Nephron progenitor cell (in vitro differentiated cells): ENCODE data around the gene GLRA3.
"Not testable (repeated sequence)": the region's sequence is repeated elsewhere in the genome, so short reads cannot be mapped to it uniquely, and the experiment has no call there.

Experiments
- DNase-seq: peaks from one replicate; pipeline ENCODE4 v3.0.0; 2021
- H3K27ac Mint-ChIP-seq: 2 replicates; pipeline ENCODE4 v1.8.0; 2021; ENCODE audit warnings: mild to moderate bottlenecking, moderate library complexity, mixed read lengths
- H3K27me3 Mint-ChIP-seq: 2 replicates; pipeline ENCODE4 v1.8.0; 2021; ENCODE audit warnings: mild to moderate bottlenecking, low read depth, mixed read lengths; ENCODE audit not compliant: poor library complexity
- H3K36me3 Mint-ChIP-seq: 2 replicates; pipeline ENCODE4 v1.8.0; 2021; ENCODE audit warnings: low read depth, mixed read lengths
- H3K4me1 Mint-ChIP-seq: 2 replicates; pipeline ENCODE4 v1.8.0; 2021; ENCODE audit warnings: mixed read lengths
- H3K4me3 Mint-ChIP-seq: 2 replicates; pipeline ENCODE4 v1.8.0; 2021; ENCODE audit warnings: mild to moderate bottlenecking, moderate library complexity, mixed read lengths
- H3K9me3 Mint-ChIP-seq: 2 replicates; pipeline ENCODE4 v1.8.0; 2021; ENCODE audit warnings: mild to moderate bottlenecking, moderate library complexity, mixed read lengths
- CTCF ChIP-seq: fragments of 200-600 bp; sonication (generic); IDR thresholded peaks from 2 replicates; pipeline ENCODE4 v1.5.0; 2021; ENCODE audit warnings: antibody characterized with exemption

Gene GLRA3

DNA sequence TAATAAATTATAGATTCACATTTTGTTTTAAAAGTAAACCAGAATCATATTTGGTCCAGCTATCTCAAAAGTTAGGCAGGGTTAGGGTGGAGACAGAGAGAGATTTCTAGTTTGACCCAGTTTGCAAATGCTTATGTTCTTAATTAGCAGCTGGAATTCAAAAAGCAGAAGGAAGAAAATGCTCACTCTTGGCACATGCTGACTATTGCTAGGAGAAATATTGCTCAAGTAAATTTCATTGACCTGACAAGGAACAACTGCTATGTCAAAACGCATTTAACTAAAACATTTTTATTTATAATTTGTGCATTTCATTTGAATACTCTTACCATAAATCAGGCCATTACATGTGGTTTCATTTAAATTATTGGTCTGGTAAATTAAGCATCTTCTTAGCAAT lies 131.8 kb downstream of the GLRA3 start:
- peaks cover 5% of the 10 kb centered on the region for H3K27me3 Mint-ChIP-seq
- H3K9me3 Mint-ChIP-seq = no peaks in the 10 kb centered on the region
- no peaks in the 10 kb centered on the region for H3K36me3 Mint-ChIP-seq
- H3K27ac Mint-ChIP-seq = no peak overlapping the region
- DNase-seq = no peak
- TF ChIP-seq CTCF = no peak
- no peak overlapping the region for H3K4me3 Mint-ChIP-seq
- H3K4me1 Mint-ChIP-seq = no peaks in the 10 kb centered on the region

DNA sequence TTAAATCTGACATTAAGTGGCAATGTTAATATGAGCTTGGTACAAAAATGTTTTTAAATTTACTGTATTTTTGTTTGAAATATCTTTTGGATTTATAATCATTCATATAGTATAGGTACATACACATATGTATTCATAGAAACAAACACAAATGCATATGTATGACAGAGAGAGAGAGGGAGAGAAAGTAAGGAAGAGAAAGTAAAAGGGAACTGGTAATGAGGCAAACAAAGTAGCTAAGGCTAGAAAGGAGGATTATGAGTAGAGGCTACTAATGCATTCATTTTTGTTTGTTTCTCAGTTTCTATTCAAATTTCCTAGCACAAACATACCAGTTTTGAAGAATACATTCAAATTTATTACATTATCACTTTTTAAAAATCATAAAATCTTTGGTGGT lies 132.4 kb downstream of the GLRA3 start:
- H3K27ac Mint-ChIP-seq = no peak overlapping the region
- peaks cover 5% of the 10 kb centered on the region for H3K27me3 Mint-ChIP-seq
- H3K4me3 Mint-ChIP-seq = no peak overlapping the region
- H3K4me1 Mint-ChIP-seq = no peaks in the 10 kb centered on the region
- no peaks in the 10 kb centered on the region for H3K9me3 Mint-ChIP-seq
- H3K36me3 Mint-ChIP-seq = no peaks in the 10 kb centered on the region
- DNase-seq = no peak
- TF ChIP-seq CTCF = no peak

- not testable (repeated sequence) for H3K4me1 Mint-ChIP-seq
These were observed 137.2 kb downstream of the GLRA3 start for GRCh38 chr4:174691876-174692275.

DNA sequence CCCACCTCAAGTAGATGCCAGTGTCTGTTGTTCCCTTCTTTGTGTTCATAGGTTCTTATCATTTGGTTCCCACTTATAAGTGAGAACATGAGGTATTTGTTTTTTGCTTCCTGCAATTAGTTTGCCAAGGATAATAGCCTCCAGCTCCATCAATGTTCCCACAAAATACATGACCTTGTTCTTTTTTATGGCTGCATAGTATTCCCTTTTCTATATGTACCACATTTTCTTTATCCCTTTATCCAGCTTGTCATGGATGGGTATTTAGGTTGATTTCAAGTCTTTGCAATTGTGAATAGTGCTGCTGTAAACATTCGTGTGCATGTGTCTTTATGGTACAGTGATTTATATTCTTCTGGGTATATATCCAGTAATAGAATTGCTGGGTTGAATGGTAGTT lies 138.4 kb downstream of the GLRA3 start:
- Mint-ChIP-seq H3K9me3 (peaks cover 22% of the 10 kb centered on the region), H3K27me3 (peaks cover 5% of the 10 kb centered on the region), H3K36me3 (no peaks in the 10 kb centered on the region), H3K27ac (no peak overlapping the region), H3K4me3 (no peak overlapping the region), H3K4me1 (no peaks in the 10 kb centered on the region)
- no peak for DNase-seq
- TF ChIP-seq CTCF = no peak

More at GRCh38 chr4:174691876-174692275, 137.2 kb downstream of the GLRA3 start:
- not testable (repeated sequence) for H3K27me3 Mint-ChIP-seq, H3K4me3 Mint-ChIP-seq, DNase-seq, H3K36me3 Mint-ChIP-seq, H3K27ac Mint-ChIP-seq
- peaks cover 22% of the 10 kb centered on the region for H3K9me3 Mint-ChIP-seq

GRCh38 chr4:174689618-174690017 lies 139.4 kb downstream of the GLRA3 start:
- H3K27ac Mint-ChIP-seq = no peak overlapping the region
- no peaks in the 10 kb centered on the region for H3K4me1 Mint-ChIP-seq
- no peak for TF ChIP-seq CTCF
- peaks cover 8% of the 10 kb centered on the region for H3K27me3 Mint-ChIP-seq
- H3K9me3 Mint-ChIP-seq = peaks cover 22% of the 10 kb centered on the region
- no peak overlapping the region for H3K4me3 Mint-ChIP-seq
- no peak for DNase-seq
- H3K36me3 Mint-ChIP-seq = no peaks in the 10 kb centered on the region

- H3K27me3 Mint-ChIP-seq = peaks cover 3% of the 10 kb centered on the region
- peaks cover 22% of the 10 kb centered on the region for H3K9me3 Mint-ChIP-seq
- no peak overlapping the region for H3K4me3 Mint-ChIP-seq
- H3K27ac Mint-ChIP-seq = no peak overlapping the region
- no peaks in the 10 kb centered on the region for H3K36me3 Mint-ChIP-seq
- TF ChIP-seq CTCF = no peak
- no peaks in the 10 kb centered on the region for H3K4me1 Mint-ChIP-seq
- DNase-seq = no peak
These were observed 142.2 kb downstream of the GLRA3 start for GRCh38 chr4:174686826-174687225.
